GM18868 (cell line): ENCODE data around the gene RRP1.

Experiments
- ATAC-seq: cut with Tn5 transposase; IDR thresholded peaks from one replicate; pipeline ENCODE4 v1.9.1; 2021; ENCODE audit warnings: mild to moderate bottlenecking, moderate library complexity; ENCODE audit not compliant: unreplicated experiment

Gene RRP1

GRCh38 chr21:43774163-43774562 lies 15.2 kb upstream of the RRP1 start:
- no peak for ATAC-seq

- no peak for ATAC-seq
These were observed 14.2 kb upstream of the RRP1 start for GRCh38 chr21:43775190-43775589.

GRCh38 chr21:43775795-43776430 lies 13.5 kb upstream of the RRP1 start, which contains the start of gene CSTB:
Gene CSTB (minus strand): TSS chr21:43776308. CDS start chr21:43776269, 39 bp downstream.
- peak; percentile 69 for ATAC-seq

- ATAC-seq: no peak
These were observed 11.4 kb upstream of the RRP1 start for GRCh38 chr21:43777953-43778352.

GRCh38 chr21:43778469-43779335 lies 10.7 kb upstream of the RRP1 start:
- no peak for ATAC-seq

- ATAC-seq: no peak
These were observed 9.7 kb upstream of the RRP1 start for GRCh38 chr21:43779660-43780059.

GRCh38 chr21:43781846-43782245 lies 7.5 kb upstream of the RRP1 start:
- ATAC-seq: no peak

GRCh38 chr21:43782431-43783097 lies 6.8 kb upstream of the RRP1 start:
- no peak for ATAC-seq

- ATAC-seq: no peak
These were observed 6.2 kb upstream of the RRP1 start for GRCh38 chr21:43783098-43783700.

- ATAC-seq: no peak
These were observed 4.2 kb upstream of the RRP1 start for GRCh38 chr21:43785134-43785533.

- ATAC-seq: no peak
These were observed 3.0 kb upstream of the RRP1 start for GRCh38 chr21:43786300-43786806.

GRCh38 chr21:43786807-43787440 lies 2.5 kb upstream of the RRP1 start:
- ATAC-seq: no peak

GRCh38 chr21:43790010-43790524 lies 690 bp downstream of the RRP1 start:
- no peak for ATAC-seq

GRCh38 chr21:43792406-43792805 lies 3.0 kb downstream of the RRP1 start:
- ATAC-seq: no peak

- no peak for ATAC-seq
These were observed 3.9 kb downstream of the RRP1 start for GRCh38 chr21:43793243-43793642.

- no peak for ATAC-seq
These were observed 4.9 kb downstream of the RRP1 start for GRCh38 chr21:43794311-43794710.

GRCh38 chr21:43794857-43795256 lies 5.5 kb downstream of the RRP1 start:
- no peak for ATAC-seq

- no peak for ATAC-seq
These were observed 8.0 kb downstream of the RRP1 start for GRCh38 chr21:43797415-43797814.

GRCh38 chr21:43797925-43798715 lies 8.7 kb downstream of the RRP1 start:
- ATAC-seq: no peak
